Measurements from ENCODE around the gene CACNA1D.

- TF ChIP-seq EZH2 (IDR thresholded peaks at IDR 0.05) = no peak
- no peak for TF ChIP-seq POLR2AphosphoS5 (IDR thresholded peaks at IDR 0.05; ENCODE audit: borderline replicate concordance, low read depth, low read length)
Observed at GRCh38 chr3:53695324-53695690, 200.9 kb downstream of the CACNA1D start.
